Measurements from ENCODE around the gene ANKRD28. TPM values are rescaled to one million over a fixed set of nuclear protein-coding genes. Genes with fewer than 3 reads are reported as not detected.

Gene ANKRD28
- total RNA-seq, 1 experiment from 2014 or later, result 47.5 TPM

- TF ChIP-seq ATF3 (IDR thresholded peaks at IDR 0.05), result no peak
- TF ChIP-seq JUND (IDR thresholded peaks at IDR 0.05), result no peak
- TF ChIP-seq TCF7L2 (IDR thresholded peaks at IDR 0.05; ENCODE audit: borderline replicate concordance, extremely low read depth, insufficient read depth, insufficient read length), result no peak
- TF ChIP-seq ZBTB33 (IDR thresholded peaks at IDR 0.05; ENCODE audit: extremely low read depth, insufficient replicate concordance, low read length), result no peak
- TF ChIP-seq EZH2phosphoT487 (IDR thresholded peaks at IDR 0.05; ENCODE audit: borderline replicate concordance), result no peak
- TF ChIP-seq SIN3A (IDR thresholded peaks at IDR 0.05; ENCODE audit: low read depth), result no peak
These were observed 132.1 kb downstream of the ANKRD28 start (continued) for GRCh38 chr3:15665510-15666150.

GRCh38 chr3:15664144-15664543, 133.6 kb downstream of the ANKRD28 start:
- no peak overlapping the region for H2AFZ ChIP-seq (ENCODE audit: low read depth, low read length, poor library complexity, severe bottlenecking)
- ChIA-PET RAD21 (ENCODE audit: low non-redundant PET in 1 of 2, low total read pairs in 2 of 2, uncharacterized antibody in 2 of 2, unreplicated experiment in 2 of 2) (no interaction called here), POLR2A (no interaction called here), CTCF (no interaction called here)
- H3K27me3 ChIP-seq (ENCODE audit: insufficient read depth, low read length), result no peaks in the 10 kb centered on the region
- H3K9me2 ChIP-seq (ENCODE audit: insufficient read depth), result no peaks in the 10 kb centered on the region
- H3K4me2 ChIP-seq (ENCODE audit: low read length), result no peak overlapping the region
- H3K36me3 ChIP-seq (ENCODE audit: control insufficient read depth in 1 of 2, insufficient read depth in 2 of 2, low read length in 2 of 2), result 0 out of 4 replicates have a peak, but pooled peaks cover 0 to 12% of the 10 kb centered on the region in 2 experiments
- H3K27ac ChIP-seq (ENCODE audit: low read depth, low read length), result no peak overlapping the region
- BruUV-seq (replicated peaks), result no TSS peak
- no peak for ATAC-seq
- TF ChIP-seq POLR2A (IDR thresholded peaks at IDR 0.05; ENCODE audit: borderline replicate concordance, extremely low read depth, insufficient read depth, insufficient read length), result no peak
- no peak for TF ChIP-seq CEBPB (IDR thresholded peaks at IDR 0.05; ENCODE audit: low read depth)
- TF ChIP-seq EZH2phosphoT487 (IDR thresholded peaks at IDR 0.05; ENCODE audit: borderline replicate concordance), result no peak
- TF ChIP-seq RAD21 (IDR thresholded peaks at IDR 0.05; ENCODE audit: low read depth), result no peak
- H4K20me1 ChIP-seq (ENCODE audit: insufficient read depth), result no peaks in the 10 kb centered on the region
- H3K9me3 ChIP-seq (ENCODE audit: control insufficient read depth in 1 of 2, insufficient read depth in 1 of 2, low read depth in 1 of 2, low read length in 2 of 2), result no peaks in the 10 kb centered on the region
- H3K4me1 ChIP-seq (ENCODE audit: control insufficient read depth in 1 of 2, insufficient read depth in 2 of 2, low read length in 2 of 2), result 0 out of 4 replicates have a peak, but pooled peaks cover 0 to 5% of the 10 kb centered on the region in 2 experiments
- H3K9ac ChIP-seq (ENCODE audit: low read length), result no peak overlapping the region
- no peak overlapping the region for H3K4me3 ChIP-seq (replicated peaks in 1 of 2; ENCODE audit: low read depth in 1 of 2, low read length in 2 of 2)
- DNase-seq (ENCODE audit: low read depth, low spot score), result no peak
- intact Hi-C loops (cut with micrococcal nuclease), result no loop called here
- H3K79me2 ChIP-seq (ENCODE audit: insufficient read depth, low read length), result no peaks in the 10 kb centered on the region
